Renal cortex interstitium (tissue), 15 donors: ENCODE data around the gene TMED3. TPM values are rescaled to one million over a fixed set of nuclear protein-coding genes. Genes with fewer than 3 reads are reported as not detected.

ENCODE experiments used
- DNase-seq, 11 donors: peaks; one replicate each; pipeline ENCODE4 v3.0.0-alpha.2; 2013; ENCODE audit warnings: low read depth in 9 of 11, low spot score in 4 of 11; ENCODE audit errors: extremely low read depth in 1 of 11
- long read RNA-seq, 16 experiments: transcript quantifications; one replicate each; lab custom pipeline, GENCODE V29; 2026
- polyA plus RNA-seq, 3 donors: library from polyadenylated mRNA; unstranded; fragments of 120-200 nt; gene quantifications; one replicate each; pipeline ENCODE4 v1.2.1, GENCODE V29; 2013; ENCODE audit not compliant: insufficient read length in 3 of 3

Gene TMED3
- polyA plus RNA-seq: 10 to 100 TPM; 52.0 to 59.7 (median 55.8) TPM
- long read RNA-seq, donor 1, transcript TMED3-201 (3 exons, 1,475 nt): major isoform, 28 of 42 reads
- long read RNA-seq, donor 1, partial matches to known transcripts: 13 of 42 reads
- long read RNA-seq, donor 1, other reads (novel, unspliced or antisense): 0 of 42 reads
- long read RNA-seq, donor 2, transcript TMED3-201 (3 exons, 1,475 nt): major isoform, 24 of 41 reads
- long read RNA-seq, donor 2, partial matches to known transcripts: 15 of 41 reads
- long read RNA-seq, donor 2, other reads (novel, unspliced or antisense): 0 of 41 reads
- long read RNA-seq, donor 3, transcript TMED3-201 (3 exons, 1,475 nt): major isoform, 47 of 64 reads
- long read RNA-seq, donor 3, partial matches to known transcripts: 15 of 64 reads
- long read RNA-seq, donor 3, other reads (novel, unspliced or antisense): 0 of 64 reads
- long read RNA-seq, donor 4, transcript TMED3-201 (3 exons, 1,475 nt): major isoform, 29 of 29 reads
- long read RNA-seq, donor 4, partial matches to known transcripts: 0 of 29 reads
- long read RNA-seq, donor 4, other reads (novel, unspliced or antisense): 0 of 29 reads
- long read RNA-seq, donor 5: 0 reads
- long read RNA-seq, donor 6, transcript TMED3-201 (3 exons, 1,475 nt): major isoform, 29 of 50 reads
- long read RNA-seq, donor 6, partial matches to known transcripts: 20 of 50 reads
- long read RNA-seq, donor 6, other reads (novel, unspliced or antisense): 0 of 50 reads
- long read RNA-seq, donor 7, transcript TMED3-201 (3 exons, 1,475 nt): major isoform, 23 of 23 reads
- long read RNA-seq, donor 7, partial matches to known transcripts: 0 of 23 reads
- long read RNA-seq, donor 7, other reads (novel, unspliced or antisense): 0 of 23 reads
- long read RNA-seq, donor 8: 0 reads
- long read RNA-seq, donor 9, transcript TMED3-201 (3 exons, 1,475 nt): major isoform, 36 of 44 reads
- long read RNA-seq, donor 9, partial matches to known transcripts: 8 of 44 reads
- long read RNA-seq, donor 9, other reads (novel, unspliced or antisense): 0 of 44 reads
- long read RNA-seq, donor 10, transcript TMED3-201 (3 exons, 1,475 nt): major isoform, 25 of 44 reads
- long read RNA-seq, donor 10, partial matches to known transcripts: 19 of 44 reads
- long read RNA-seq, donor 10, other reads (novel, unspliced or antisense): 0 of 44 reads
- long read RNA-seq, donor 11, transcript TMED3-201 (3 exons, 1,475 nt): major isoform, 17 of 17 reads
- long read RNA-seq, donor 11, partial matches to known transcripts: 0 of 17 reads
- long read RNA-seq, donor 11, other reads (novel, unspliced or antisense): 0 of 17 reads
- long read RNA-seq, donor 12, transcript TMED3-201 (3 exons, 1,475 nt): major isoform, 11 of 30 reads
- long read RNA-seq, donor 12, partial matches to known transcripts: 19 of 30 reads
- long read RNA-seq, donor 12, other reads (novel, unspliced or antisense): 0 of 30 reads
- long read RNA-seq, donor 13: 0 reads
- long read RNA-seq, donor 14, transcript TMED3-201 (3 exons, 1,475 nt): major isoform, 34 of 42 reads
- long read RNA-seq, donor 14, partial matches to known transcripts: 8 of 42 reads
- long read RNA-seq, donor 14, other reads (novel, unspliced or antisense): 0 of 42 reads
- long read RNA-seq, donor 15, transcript TMED3-201 (3 exons, 1,475 nt): major isoform, 15 of 21 reads
- long read RNA-seq, donor 15, partial matches to known transcripts: 6 of 21 reads
- long read RNA-seq, donor 15, other reads (novel, unspliced or antisense): 0 of 21 reads
- long read RNA-seq, donor 16, transcript TMED3-201 (3 exons, 1,475 nt): major isoform, 70 of 72 reads
- long read RNA-seq, donor 16, partial matches to known transcripts: 0 of 72 reads
- long read RNA-seq, donor 16, other reads (novel, unspliced or antisense): 0 of 72 reads

- DNase-seq: peak; percentile 45 to 74 (median 69)
Observed at GRCh38 chr15:79310985-79311900, at the start of gene TMED3. TSS of gene TMED3 (plus strand) at chr15:79311112. CDS start at chr15:79311250, 138 bp downstream.

- DNase-seq: no peak
Observed at GRCh38 chr15:79261836-79262235, 49.1 kb upstream of the TMED3 start.

- no peak for DNase-seq
Observed at GRCh38 chr15:79265167-79265566, 45.7 kb upstream of the TMED3 start.

GRCh38 chr15:79265987-79266579, 44.8 kb upstream of the TMED3 start:
- DNase-seq: no peak

- no peak for DNase-seq
Observed at GRCh38 chr15:79282371-79283251, 28.3 kb upstream of the TMED3 start, which contains the start of gene ANKRD34C. TSS of gene ANKRD34C (plus strand) at chr15:79282722. CDS start at chr15:79293285, 10,563 bp downstream.

- DNase-seq: peak; percentile 20 to 71 (median 52)
Observed at GRCh38 chr15:79283252-79284048, 27.5 kb upstream of the TMED3 start.

- no peak for DNase-seq
Observed at GRCh38 chr15:79290642-79291275, 20.2 kb upstream of the TMED3 start.

GRCh38 chr15:79292011-79292410, 18.9 kb upstream of the TMED3 start:
- no peak for DNase-seq

GRCh38 chr15:79294075-79294474, 16.8 kb upstream of the TMED3 start:
- no peak for DNase-seq

- no peak for DNase-seq
Observed at GRCh38 chr15:79296583-79296982, 14.3 kb upstream of the TMED3 start.

- DNase-seq: no peak
Observed at GRCh38 chr15:79299126-79299840, 11.6 kb upstream of the TMED3 start.

- no peak for DNase-seq
Observed at GRCh38 chr15:79299841-79300235, 11.1 kb upstream of the TMED3 start.

GRCh38 chr15:79307251-79307650, 3.7 kb upstream of the TMED3 start:
- no peak for DNase-seq

- DNase-seq: no peak
Observed at GRCh38 chr15:79308874-79309273, 2.0 kb upstream of the TMED3 start.
